ENCODE measurements around the gene CLIC4. TPM values are rescaled to one million over a fixed set of nuclear protein-coding genes. Genes with fewer than 3 reads are reported as not detected.

The CLIC4 gene
- total and polyA plus RNA-seq, 2 donors (not counting 1 experiment from before 2014, with no cell fraction given), result 28.5 to 123 TPM

DNA sequence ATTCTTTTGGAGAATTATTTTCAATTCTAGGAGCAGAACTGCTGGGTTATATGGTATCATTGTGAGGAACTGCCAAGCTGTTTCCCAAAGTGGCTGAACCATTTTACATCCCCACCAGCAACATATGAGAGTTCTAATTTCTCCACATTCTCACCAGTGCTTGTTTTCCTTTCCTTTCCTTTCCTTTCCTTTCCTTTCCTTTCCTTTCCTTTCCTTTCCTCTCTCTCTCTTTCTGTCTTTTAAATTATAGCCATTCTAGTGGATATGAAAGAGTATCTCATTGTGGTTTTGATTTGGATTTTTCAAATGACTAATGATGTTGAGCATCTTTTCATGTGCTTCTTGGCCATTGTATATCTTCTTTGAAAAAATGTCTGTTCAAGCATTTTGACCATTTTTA lies 139.5 kb downstream of the CLIC4 start:
- H3K27ac Mint-ChIP-seq, result no peak overlapping the region

DNA sequence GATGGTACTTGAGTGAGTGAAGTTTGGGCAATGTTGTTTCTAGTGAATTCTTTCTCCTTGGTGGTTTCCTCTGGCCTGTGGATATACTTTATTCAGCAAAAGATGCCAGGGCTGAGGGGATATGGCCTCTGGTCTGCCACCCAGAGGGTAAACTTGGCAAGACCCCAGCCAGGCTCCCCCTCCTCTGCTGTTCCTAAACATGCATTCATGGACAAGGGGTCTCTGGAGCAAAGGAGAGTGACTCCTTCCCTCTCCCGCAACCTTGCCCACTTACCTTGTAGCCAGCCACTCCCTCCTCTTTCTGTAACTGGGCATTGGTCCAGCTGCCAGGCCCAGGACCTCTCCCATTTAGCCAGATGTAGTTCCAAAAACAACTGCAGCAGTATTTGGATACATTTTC lies 141.0 kb downstream of the CLIC4 start:
- ChIA-PET POLR2A (no interaction called here), CTCF (no interaction called here)
- Mint-ChIP-seq H3K27me3 (peaks cover 14% of the 10 kb centered on the region), H3K9me3 (ENCODE audit: insufficient read depth) (peaks cover 11% of the 10 kb centered on the region), H3K27ac (no peak overlapping the region), H3K4me1 (no peaks in the 10 kb centered on the region), H3K4me3 (no peak overlapping the region)
- WGBS (ENCODE audit: insufficient coverage), result no CpG with 5 or more reads among the region's 1 CpG
- Histone ChIP-seq H3K4me3 (ENCODE audit: control extremely low read depth in 1 of 5, extremely low read depth in 1 of 5, insufficient read depth in 1 of 5, low read depth in 2 of 5, low read length in 4 of 5) (no peak overlapping the region), H3K27ac (ENCODE audit: low read length in 2 of 2) (no peak overlapping the region), H3K4me1 (ENCODE audit: control insufficient read depth in 2 of 2, insufficient read depth in 2 of 2, low read length in 2 of 2) (no peaks in the 10 kb centered on the region), H3K4me2 (replicated peaks; ENCODE audit: low read depth, low read length, poor library complexity, severe bottlenecking) (no peak overlapping the region), H3K27me3 (replicated peaks in 1 of 4; ENCODE audit: control extremely low read depth in 1 of 4, control insufficient read depth in 3 of 4, insufficient read depth in 4 of 4, low read length in 3 of 4) (peaks cover 0 to 12% (median 1%) of the 10 kb centered on the region in 4 experiments), H3K9me3 (ENCODE audit: control extremely low read depth in 1 of 3, control insufficient read depth in 2 of 3, insufficient read depth in 1 of 3, low read length in 2 of 3) (peaks cover 0 to 15% (median 5%) of the 10 kb centered on the region in 3 donors), H3K79me2 (ENCODE audit: control insufficient read depth, insufficient read depth, low read length) (no peaks in the 10 kb centered on the region), H3K36me3 (replicated peaks in 1 of 2; ENCODE audit: control extremely low read depth in 1 of 2, control insufficient read depth in 1 of 2, extremely low read depth in 1 of 2, insufficient read depth in 2 of 2, low read length in 1 of 2) (no peaks in the 10 kb centered on the region), H4K20me1 (ENCODE audit: control insufficient read depth, insufficient read depth, low read length, poor library complexity, severe bottlenecking) (no peaks in the 10 kb centered on the region), H3K9ac (ENCODE audit: low read length) (no peak overlapping the region), H2AFZ (ENCODE audit: insufficient read depth, low read depth, low read length, poor library complexity, severe bottlenecking) (no peak overlapping the region)
- ATAC-seq (ENCODE audit: low read depth) (no peak), DNase-seq (no peak)
- intact Hi-C loops (cut with micrococcal nuclease), result no loop called here
- TF ChIP-seq EZH2 (IDR thresholded peaks at IDR 0.05; ENCODE audit: borderline replicate concordance, insufficient read depth, low read depth, low read length, poor library complexity, severe bottlenecking), result no peak

More for the DNA sequence above, 139.5 kb downstream of the CLIC4 start:
- H4K20me1 ChIP-seq (ENCODE audit: control insufficient read depth, insufficient read depth, low read length, poor library complexity, severe bottlenecking), result no peaks in the 10 kb centered on the region
- peaks cover 0 to 15% (median 5%) of the 10 kb centered on the region in 3 donors for H3K9me3 ChIP-seq (ENCODE audit: control extremely low read depth in 1 of 3, control insufficient read depth in 2 of 3, insufficient read depth in 1 of 3, low read length in 2 of 3)
- DNase-seq (no peak), ATAC-seq (ENCODE audit: low read depth) (no peak)
- no peak overlapping the region for H3K4me3 ChIP-seq (ENCODE audit: control extremely low read depth in 1 of 5, extremely low read depth in 1 of 5, insufficient read depth in 1 of 5, low read depth in 2 of 5, low read length in 4 of 5)
- no peaks in the 10 kb centered on the region for H3K79me2 ChIP-seq (ENCODE audit: control insufficient read depth, insufficient read depth, low read length)
- H3K36me3 ChIP-seq (replicated peaks in 1 of 2; ENCODE audit: control extremely low read depth in 1 of 2, control insufficient read depth in 1 of 2, extremely low read depth in 1 of 2, insufficient read depth in 2 of 2, low read length in 1 of 2), result no peaks in the 10 kb centered on the region
- no peak for TF ChIP-seq EZH2 (IDR thresholded peaks at IDR 0.05; ENCODE audit: borderline replicate concordance, insufficient read depth, low read depth, low read length, poor library complexity, severe bottlenecking)
- TF ChIP-seq, protein P1, sequence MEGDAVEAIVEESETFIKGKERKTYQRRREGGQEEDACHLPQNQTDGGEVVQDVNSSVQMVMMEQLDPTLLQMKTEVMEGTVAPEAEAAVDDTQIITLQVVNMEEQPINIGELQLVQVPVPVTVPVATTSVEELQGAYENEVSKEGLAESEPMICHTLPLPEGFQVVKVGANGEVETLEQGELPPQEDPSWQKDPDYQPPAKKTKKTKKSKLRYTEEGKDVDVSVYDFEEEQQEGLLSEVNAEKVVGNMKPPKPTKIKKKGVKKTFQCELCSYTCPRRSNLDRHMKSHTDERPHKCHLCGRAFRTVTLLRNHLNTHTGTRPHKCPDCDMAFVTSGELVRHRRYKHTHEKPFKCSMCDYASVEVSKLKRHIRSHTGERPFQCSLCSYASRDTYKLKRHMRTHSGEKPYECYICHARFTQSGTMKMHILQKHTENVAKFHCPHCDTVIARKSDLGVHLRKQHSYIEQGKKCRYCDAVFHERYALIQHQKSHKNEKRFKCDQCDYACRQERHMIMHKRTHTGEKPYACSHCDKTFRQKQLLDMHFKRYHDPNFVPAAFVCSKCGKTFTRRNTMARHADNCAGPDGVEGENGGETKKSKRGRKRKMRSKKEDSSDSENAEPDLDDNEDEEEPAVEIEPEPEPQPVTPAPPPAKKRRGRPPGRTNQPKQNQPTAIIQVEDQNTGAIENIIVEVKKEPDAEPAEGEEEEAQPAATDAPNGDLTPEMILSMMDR (IDR thresholded peaks at IDR 0.05), result no peak
- Mint-ChIP-seq H3K9me3 (ENCODE audit: insufficient read depth) (peaks cover 8% of the 10 kb centered on the region), H3K4me3 (no peak overlapping the region), H3K4me1 (no peaks in the 10 kb centered on the region), H3K27me3 (peaks cover 14% of the 10 kb centered on the region)
- H2AFZ ChIP-seq (ENCODE audit: insufficient read depth, low read depth, low read length, poor library complexity, severe bottlenecking), result no peak overlapping the region
- intact Hi-C loops (cut with micrococcal nuclease), result no loop called here
- CTCF ChIA-PET, result no interaction called here
- POLR2A ChIA-PET, result no interaction called here
- H3K9ac ChIP-seq (ENCODE audit: low read length), result no peak overlapping the region
- H3K27ac ChIP-seq (ENCODE audit: low read length in 2 of 2), result no peak overlapping the region
- H3K27me3 ChIP-seq (replicated peaks in 1 of 4; ENCODE audit: control extremely low read depth in 1 of 4, control insufficient read depth in 3 of 4, insufficient read depth in 4 of 4, low read length in 3 of 4), result peaks cover 0 to 12% (median 0%) of the 10 kb centered on the region in 4 experiments
- H3K4me2 ChIP-seq (replicated peaks; ENCODE audit: low read depth, low read length, poor library complexity, severe bottlenecking), result no peak overlapping the region
- no peaks in the 10 kb centered on the region for H3K4me1 ChIP-seq (ENCODE audit: control insufficient read depth in 2 of 2, insufficient read depth in 2 of 2, low read length in 2 of 2)

All from B cell (primary cell).